Suppressor macrophage (primary cell): ENCODE data around the gene BANK1.

Experiments used
- DNase-seq, 4 experiments: peaks; one replicate each; pipeline ENCODE4 v3.0.0-alpha.2; 2020 to 2022

The BANK1 gene

GRCh38 chr4:101823864-101824263 lies 33.3 kb downstream of the BANK1 start:
- no peak for DNase-seq

GRCh38 chr4:101824500-101824899 lies 34.0 kb downstream of the BANK1 start:
- no peak for DNase-seq

GRCh38 chr4:101825953-101826352 lies 35.4 kb downstream of the BANK1 start:
- DNase-seq = no peak

GRCh38 chr4:101831816-101832215 lies 41.3 kb downstream of the BANK1 start:
- DNase-seq = no peak

GRCh38 chr4:101833480-101833879 lies 43.0 kb downstream of the BANK1 start:
- DNase-seq = peak; percentile 5 to 77 (median 46)

GRCh38 chr4:101835121-101835904 lies 44.8 kb downstream of the BANK1 start:
- peak; percentile 17 to 70 (median 47) for DNase-seq

- DNase-seq = no peak
Measured at GRCh38 chr4:101843054-101843453, 52.5 kb downstream of the BANK1 start.

- DNase-seq = peak in 3 of 4 experiments; percentile 10 to 19 (median 19)
Measured at GRCh38 chr4:101846550-101846949, 56.0 kb downstream of the BANK1 start.

GRCh38 chr4:101850698-101851097 lies 60.2 kb downstream of the BANK1 start:
- no peak for DNase-seq

GRCh38 chr4:101851672-101852071 lies 61.1 kb downstream of the BANK1 start:
- no peak for DNase-seq

- DNase-seq = no peak
Measured at GRCh38 chr4:101853028-101853427, 62.5 kb downstream of the BANK1 start.

- no peak for DNase-seq
Measured at GRCh38 chr4:101853691-101854090, 63.2 kb downstream of the BANK1 start.

GRCh38 chr4:101855239-101855638 lies 64.7 kb downstream of the BANK1 start:
- DNase-seq = no peak

GRCh38 chr4:101856149-101856548 lies 65.6 kb downstream of the BANK1 start:
- no peak for DNase-seq

- no peak for DNase-seq
Measured at GRCh38 chr4:101857176-101857575, 66.6 kb downstream of the BANK1 start.

GRCh38 chr4:101858641-101859040 lies 68.1 kb downstream of the BANK1 start:
- DNase-seq = no peak

GRCh38 chr4:101862595-101862994 lies 72.1 kb downstream of the BANK1 start:
- DNase-seq = no peak

- no peak for DNase-seq
Measured at GRCh38 chr4:101864660-101865059, 74.1 kb downstream of the BANK1 start.

- DNase-seq = no peak
Measured at GRCh38 chr4:101865501-101866062, 75.1 kb downstream of the BANK1 start.

GRCh38 chr4:101870874-101871273 lies 80.3 kb downstream of the BANK1 start:
- no peak for DNase-seq

- DNase-seq = no peak
Measured at GRCh38 chr4:101871962-101872676, 81.6 kb downstream of the BANK1 start.

- DNase-seq = no peak
Measured at GRCh38 chr4:101885574-101885973, 95.0 kb downstream of the BANK1 start.

GRCh38 chr4:101886826-101887225 lies 96.3 kb downstream of the BANK1 start:
- DNase-seq = no peak

- DNase-seq = no peak
Measured at GRCh38 chr4:101888472-101888871, 97.9 kb downstream of the BANK1 start.
